SU-DHL-6 (cell line): Measurements from ENCODE around the gene MUTYH.

Source experiments
- H2AFZ ChIP-seq: fragments of 200-600 bp; sonication (generic); 2 replicates; pipeline ENCODE4 v1.6.1; 2014; ENCODE audit warnings: low read depth, mild to moderate bottlenecking, moderate library complexity, mixed read lengths, antibody characterized with exemption, low read length; ENCODE audit not compliant: severe bottlenecking
- H3F3A ChIP-seq: fragments of 200-600 bp; shearing (Covaris generic); 2 replicates; pipeline ENCODE4 v1.6.0; 2016; ENCODE audit warnings: antibody characterized with exemption, mild to moderate bottlenecking; ENCODE audit not compliant: insufficient read depth
- H3K27ac ChIP-seq: fragments of 200-600 bp; sonication (generic); 2 replicates; pipeline ENCODE4 v1.5.1; 2016; ENCODE audit warnings: low read depth, mild to moderate bottlenecking, low read length, moderate library complexity, mixed read lengths
- H3K27me3 ChIP-seq: fragments of 200-600 bp; sonication (generic), shearing (Covaris generic); 2 replicates; pipeline ENCODE4 v1.6.0; 2014; ENCODE audit warnings: mild to moderate bottlenecking, low read length
- H3K36me3 ChIP-seq: fragments of 200-600 bp; sonication (generic); 2 replicates; pipeline ENCODE4 v1.6.1; 2014; ENCODE audit warnings: mild to moderate bottlenecking, low read length, mixed read lengths
- H3K4me2 ChIP-seq: fragments of 300-600, 200-600 bp; shearing (Covaris generic), sonication (generic); 2 replicates; pipeline ENCODE4 v1.6.0; 2014; ENCODE audit warnings: low read length, low read depth, mild to moderate bottlenecking; ENCODE audit not compliant: poor library complexity, severe bottlenecking
- H3K4me3 ChIP-seq: fragments of 200-600 bp; sonication (generic); 2 replicates; pipeline ENCODE4 v1.5.1; 2014; ENCODE audit warnings: antibody characterized with exemption, low read length, mild to moderate bottlenecking, mixed read lengths; ENCODE audit not compliant: insufficient read depth, poor library complexity, severe bottlenecking
- H3K79me2 ChIP-seq: fragments of 200-600 bp; sonication (generic); 2 replicates; pipeline ENCODE4 v1.6.1; 2014; ENCODE audit warnings: mild to moderate bottlenecking, low read length, moderate library complexity; ENCODE audit not compliant: insufficient read depth
- H3K9ac ChIP-seq: fragments of 200-600 bp; sonication (generic); 2 replicates; pipeline ENCODE4 v1.7.0; 2014; ENCODE audit warnings: mild to moderate bottlenecking, low read length
- H3K9me2 ChIP-seq: fragments of 200-600 bp; sonication (generic); replicated peaks from 2 replicates; pipeline ENCODE4 v1.6.1; 2014; ENCODE audit warnings: low read length; ENCODE audit not compliant: insufficient read depth
- H3K9me3 ChIP-seq: fragments of 200-600 bp; sonication (generic); 2 replicates; pipeline ENCODE4 v1.6.1; 2014; ENCODE audit warnings: low read length, mixed read lengths; ENCODE audit not compliant: insufficient read depth
- H4K20me1 ChIP-seq: fragments of 200-600 bp; sonication (generic); 2 replicates; pipeline ENCODE4 v1.6.1; 2014; ENCODE audit warnings: low read depth, mild to moderate bottlenecking, antibody characterized with exemption, low read length, moderate library complexity, mixed read lengths
- CTCF ChIP-seq: fragments of 200-600 bp; sonication (generic); IDR thresholded peaks from one replicate; pipeline ENCODE4 v1.5.1; 2017; ENCODE audit warnings: antibody characterized with exemption, mild to moderate bottlenecking, low read length, moderate library complexity; ENCODE audit not compliant: insufficient read depth, poor library complexity, severe bottlenecking
- EZH2phosphoT487 ChIP-seq: fragments of 200-600 bp; sonication (generic), shearing (Covaris generic); conservative IDR thresholded peaks from 2 replicates; pipeline ENCODE4 v1.6.1; 2018; ENCODE audit warnings: mild to moderate bottlenecking, antibody characterized with exemption, low read length, moderate library complexity, mixed read lengths

MUTYH gene

DNA sequence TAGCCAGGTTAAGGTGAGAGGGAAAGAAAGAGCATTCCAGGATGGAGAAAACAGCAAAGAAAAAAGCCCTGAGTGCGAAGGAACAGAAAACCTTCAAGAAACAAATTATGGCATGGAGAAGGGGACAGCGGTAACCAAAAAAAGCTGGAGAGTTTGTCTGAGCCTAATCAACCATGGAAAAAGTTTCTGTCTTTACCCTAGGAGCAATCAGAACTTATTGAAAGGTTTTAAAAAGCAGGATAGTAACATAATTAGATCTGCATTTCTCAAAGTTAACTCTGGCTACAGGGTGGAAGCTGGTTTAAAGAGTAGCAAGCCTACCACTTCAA is 39.6 kb downstream of the MUTYH start:
- Histone ChIP-seq H3K36me3 (no peaks in the 10 kb centered on the region), H3K9ac (no peak overlapping the region), H4K20me1 (no peaks in the 10 kb centered on the region), H3K4me2 (no peak overlapping the region), H3F3A (peaks cover 9% of the 10 kb centered on the region), H2AFZ (no peak overlapping the region), H3K4me3 (no peak overlapping the region), H3K79me2 (no peaks in the 10 kb centered on the region), H3K27ac (no peak overlapping the region), H3K9me3 (no peaks in the 10 kb centered on the region), H3K27me3 (no peaks in the 10 kb centered on the region), H3K9me2 (no peaks in the 10 kb centered on the region)
- no peak for TF ChIP-seq CTCF
- no peak for TF ChIP-seq EZH2phosphoT487

GRCh38 chr1:45299981-45300668 is 40.1 kb downstream of the MUTYH start:
- Histone ChIP-seq H2AFZ (no peak overlapping the region), H4K20me1 (no peaks in the 10 kb centered on the region), H3K27ac (no peak overlapping the region), H3K9me2 (no peaks in the 10 kb centered on the region), H3K9me3 (no peaks in the 10 kb centered on the region), H3K9ac (no peak overlapping the region), H3K36me3 (no peaks in the 10 kb centered on the region), H3K79me2 (no peaks in the 10 kb centered on the region), H3K27me3 (no peaks in the 10 kb centered on the region), H3F3A (peaks cover 8% of the 10 kb centered on the region), H3K4me2 (no peak overlapping the region), H3K4me3 (no peak overlapping the region)
- TF ChIP-seq CTCF (peak; percentile 48), EZH2phosphoT487 (no peak)

GRCh38 chr1:45299296-45299695 is 40.9 kb downstream of the MUTYH start:
- no peak overlapping the region for H3K4me2 ChIP-seq
- H3K4me3 ChIP-seq: no peak overlapping the region
- H3K9ac ChIP-seq: no peak overlapping the region
- peaks cover 8% of the 10 kb centered on the region for H3F3A ChIP-seq
- H3K27me3 ChIP-seq: no peaks in the 10 kb centered on the region
- no peak for TF ChIP-seq EZH2phosphoT487
- no peak for TF ChIP-seq CTCF
- no peaks in the 10 kb centered on the region for H3K79me2 ChIP-seq
- H4K20me1 ChIP-seq: no peaks in the 10 kb centered on the region
- H2AFZ ChIP-seq: no peak overlapping the region
- H3K9me2 ChIP-seq: no peaks in the 10 kb centered on the region
- no peak overlapping the region for H3K27ac ChIP-seq
- no peaks in the 10 kb centered on the region for H3K9me3 ChIP-seq
- no peaks in the 10 kb centered on the region for H3K36me3 ChIP-seq
